Parathyroid adenoma (tissue), 2 donors: Measurements from ENCODE around the gene SHISAL2A.

Source experiments
- H2AFZ ChIP-seq: fragments of 300-600 bp; sonication (generic); one replicate; pipeline ENCODE4 v1.7.0; 2017; ENCODE audit warnings: antibody characterized with exemption, mild to moderate bottlenecking
- H3K27ac ChIP-seq: fragments of 300-600 bp; sonication (generic); one replicate; pipeline ENCODE4 v1.7.0; 2017
- H3K27me3 ChIP-seq: fragments of 300-600 bp; sonication (generic); one replicate; pipeline ENCODE4 v1.7.0; 2017; ENCODE audit warnings: low read length; ENCODE audit not compliant: control insufficient read depth, insufficient read depth
- H3K36me3 ChIP-seq: fragments of 300-600 bp; sonication (generic); one replicate; pipeline ENCODE4 v1.7.0; 2017; ENCODE audit warnings: low read length; ENCODE audit not compliant: control insufficient read depth, insufficient read depth
- H3K4me1 ChIP-seq: fragments of 300-600 bp; sonication (generic); one replicate; pipeline ENCODE4 v1.7.0; 2017; ENCODE audit warnings: control low read depth
- H3K4me2 ChIP-seq: fragments of 300-600 bp; sonication (generic); one replicate; pipeline ENCODE4 v1.7.0; 2017; ENCODE audit warnings: low read length
- H3K4me3 ChIP-seq: fragments of 300-600 bp; sonication (generic); one replicate; pipeline ENCODE4 v1.7.0; 2017; ENCODE audit warnings: low read depth, low read length
- H3K79me2 ChIP-seq: fragments of 300-600 bp; sonication (generic); one replicate; pipeline ENCODE4 v1.7.0; 2017; ENCODE audit warnings: control low read depth
- H3K9ac ChIP-seq: fragments of 300-600 bp; sonication (generic); one replicate; pipeline ENCODE4 v1.7.0; 2017; ENCODE audit warnings: mild to moderate bottlenecking
- H3K9me3 ChIP-seq: fragments of 300-600 bp; sonication (generic); one replicate; pipeline ENCODE4 v1.7.0; 2017; ENCODE audit warnings: low read length; ENCODE audit not compliant: control insufficient read depth
- TF ChIP-seq, protein P1 (sequence below): fragments of 300-600 bp; sonication (generic); IDR thresholded peaks from one replicate; pipeline ENCODE4 v1.7.0; 2017; ENCODE audit warnings: antibody characterized with exemption, mild to moderate bottlenecking
- donor health status: primary hyperparathyroidism.

The SHISAL2A gene

DNA sequence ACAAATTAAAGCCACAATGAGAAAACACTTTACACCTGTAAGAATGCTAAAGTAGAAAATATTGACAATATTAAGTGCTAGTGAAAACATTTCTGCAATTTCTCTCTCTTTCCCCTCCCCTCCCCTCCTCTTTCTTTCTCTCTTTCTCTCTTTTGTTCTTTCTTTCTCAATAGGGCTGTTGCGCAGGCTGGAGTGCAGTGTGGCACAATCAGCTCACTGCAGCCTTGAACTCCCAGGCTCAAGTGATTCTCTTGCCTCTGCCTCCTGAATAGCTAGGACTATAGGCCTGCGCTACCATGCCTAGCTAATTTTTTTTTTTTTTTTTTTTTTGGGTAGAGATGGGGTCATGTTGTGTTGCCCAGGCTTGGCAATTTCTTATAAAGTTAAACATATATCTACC, 5.9 kb upstream of the SHISAL2A start:
- H2AFZ ChIP-seq: no peak overlapping the region
- H3K9ac ChIP-seq: no peak overlapping the region
- no peak overlapping the region for H3K4me2 ChIP-seq
- H3K36me3 ChIP-seq: no peaks in the 10 kb centered on the region
- no peaks in the 10 kb centered on the region for H3K27me3 ChIP-seq
- no peaks in the 10 kb centered on the region for H3K4me1 ChIP-seq
- H3K27ac ChIP-seq: no peak overlapping the region
- TF ChIP-seq, protein P1, sequence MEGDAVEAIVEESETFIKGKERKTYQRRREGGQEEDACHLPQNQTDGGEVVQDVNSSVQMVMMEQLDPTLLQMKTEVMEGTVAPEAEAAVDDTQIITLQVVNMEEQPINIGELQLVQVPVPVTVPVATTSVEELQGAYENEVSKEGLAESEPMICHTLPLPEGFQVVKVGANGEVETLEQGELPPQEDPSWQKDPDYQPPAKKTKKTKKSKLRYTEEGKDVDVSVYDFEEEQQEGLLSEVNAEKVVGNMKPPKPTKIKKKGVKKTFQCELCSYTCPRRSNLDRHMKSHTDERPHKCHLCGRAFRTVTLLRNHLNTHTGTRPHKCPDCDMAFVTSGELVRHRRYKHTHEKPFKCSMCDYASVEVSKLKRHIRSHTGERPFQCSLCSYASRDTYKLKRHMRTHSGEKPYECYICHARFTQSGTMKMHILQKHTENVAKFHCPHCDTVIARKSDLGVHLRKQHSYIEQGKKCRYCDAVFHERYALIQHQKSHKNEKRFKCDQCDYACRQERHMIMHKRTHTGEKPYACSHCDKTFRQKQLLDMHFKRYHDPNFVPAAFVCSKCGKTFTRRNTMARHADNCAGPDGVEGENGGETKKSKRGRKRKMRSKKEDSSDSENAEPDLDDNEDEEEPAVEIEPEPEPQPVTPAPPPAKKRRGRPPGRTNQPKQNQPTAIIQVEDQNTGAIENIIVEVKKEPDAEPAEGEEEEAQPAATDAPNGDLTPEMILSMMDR: no peak
- H3K4me3 ChIP-seq: no peak overlapping the region
- no peaks in the 10 kb centered on the region for H3K9me3 ChIP-seq
- no peaks in the 10 kb centered on the region for H3K79me2 ChIP-seq

DNA sequence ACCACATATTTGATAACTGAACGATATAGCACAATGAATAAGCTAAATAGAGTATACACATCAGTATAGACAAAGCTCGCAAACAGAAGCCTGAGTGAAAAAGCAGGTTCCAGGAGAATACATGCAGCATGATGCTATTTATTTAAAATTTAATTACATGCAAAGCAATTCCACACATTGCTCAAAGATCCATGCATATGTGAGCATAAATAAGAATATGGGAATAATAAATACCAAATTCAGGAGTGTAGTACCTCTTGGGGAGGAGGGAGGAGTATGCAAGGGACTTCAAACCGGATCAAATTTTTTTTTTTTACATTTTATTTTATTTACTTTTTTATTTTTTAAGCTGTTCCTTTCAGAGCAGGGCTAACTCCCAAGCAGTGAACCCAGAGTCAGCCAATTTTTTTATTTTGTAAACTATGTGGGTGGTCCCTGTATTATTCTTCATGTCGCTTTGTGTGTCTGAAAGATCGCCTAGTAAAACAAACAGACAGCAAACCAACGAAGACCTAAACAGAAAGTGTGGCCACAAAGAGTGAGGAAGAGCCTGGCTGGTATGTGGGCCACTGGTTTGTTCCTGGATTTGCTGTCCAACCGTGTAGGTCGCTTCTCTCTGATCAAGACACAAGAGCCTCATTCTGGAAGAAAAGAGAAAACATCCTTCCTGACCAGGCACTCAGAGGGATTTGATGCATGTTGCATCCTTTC, 4.2 kb upstream of the SHISAL2A start:
- no peak overlapping the region for H3K27ac ChIP-seq
- H3K9ac ChIP-seq: no peak overlapping the region
- no peak overlapping the region for H3K4me3 ChIP-seq
- H3K9me3 ChIP-seq: no peaks in the 10 kb centered on the region
- TF ChIP-seq, protein P1: no peak
- H3K27me3 ChIP-seq: peaks cover 5% of the 10 kb centered on the region
- H3K36me3 ChIP-seq: no peaks in the 10 kb centered on the region
- no peaks in the 10 kb centered on the region for H3K79me2 ChIP-seq
- H3K4me1 ChIP-seq: no peaks in the 10 kb centered on the region
- no peak overlapping the region for H3K4me2 ChIP-seq
- H2AFZ ChIP-seq: no peak overlapping the region

DNA sequence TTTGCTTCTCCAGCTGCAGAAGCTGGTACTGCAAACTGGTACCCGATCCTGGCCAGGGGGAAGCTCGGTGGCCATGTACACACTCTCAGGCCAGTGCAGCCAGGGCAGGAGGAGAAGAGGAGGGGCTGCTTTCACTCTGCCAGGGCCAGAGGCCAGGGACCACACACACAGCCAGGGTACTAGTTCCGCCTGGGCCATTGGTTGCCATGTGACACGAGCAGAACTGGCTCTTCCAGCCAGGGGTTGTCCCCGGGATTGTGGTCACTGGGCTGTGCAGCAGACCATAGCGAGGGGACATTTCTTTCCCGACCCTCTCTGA, 3.7 kb upstream of the SHISAL2A start:
- H3K27me3 ChIP-seq: peaks cover 5% of the 10 kb centered on the region
- H3K9ac ChIP-seq: no peak overlapping the region
- no peaks in the 10 kb centered on the region for H3K79me2 ChIP-seq
- no peak overlapping the region for H2AFZ ChIP-seq
- no peaks in the 10 kb centered on the region for H3K9me3 ChIP-seq
- no peak overlapping the region for H3K4me2 ChIP-seq
- H3K27ac ChIP-seq: no peak overlapping the region
- TF ChIP-seq, protein P1: no peak
- no peak overlapping the region for H3K4me3 ChIP-seq
- H3K36me3 ChIP-seq: no peaks in the 10 kb centered on the region
- H3K4me1 ChIP-seq: no peaks in the 10 kb centered on the region

DNA sequence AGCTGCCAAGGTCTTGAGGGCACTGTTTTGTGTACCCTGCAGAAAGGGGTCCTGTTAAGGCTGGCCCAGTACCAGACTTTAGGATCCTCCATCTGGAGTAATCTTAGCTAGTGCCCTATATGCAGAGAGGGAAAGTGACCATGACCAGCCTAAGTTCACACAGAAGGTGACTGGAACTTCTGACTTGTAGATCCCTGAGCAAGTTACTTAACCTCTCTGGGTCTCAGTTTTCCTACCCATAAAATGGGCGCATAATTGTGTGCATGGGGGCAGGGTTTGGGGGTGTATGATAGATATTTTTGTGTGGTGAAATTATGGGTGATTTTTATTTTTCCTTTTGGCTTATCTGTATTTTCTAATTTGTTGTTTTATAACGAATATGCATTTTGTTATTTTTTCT, 3.3 kb upstream of the SHISAL2A start:
- TF ChIP-seq, protein P1: no peak
- no peak overlapping the region for H3K27ac ChIP-seq
- H3K4me3 ChIP-seq: no peak overlapping the region
- no peak overlapping the region for H3K9ac ChIP-seq
- no peaks in the 10 kb centered on the region for H3K9me3 ChIP-seq
- no peak overlapping the region for H3K4me2 ChIP-seq
- H3K4me1 ChIP-seq: no peaks in the 10 kb centered on the region
- no peaks in the 10 kb centered on the region for H3K79me2 ChIP-seq
- H2AFZ ChIP-seq: no peak overlapping the region
- H3K27me3 ChIP-seq: peaks cover 5% of the 10 kb centered on the region
- H3K36me3 ChIP-seq: no peaks in the 10 kb centered on the region

DNA sequence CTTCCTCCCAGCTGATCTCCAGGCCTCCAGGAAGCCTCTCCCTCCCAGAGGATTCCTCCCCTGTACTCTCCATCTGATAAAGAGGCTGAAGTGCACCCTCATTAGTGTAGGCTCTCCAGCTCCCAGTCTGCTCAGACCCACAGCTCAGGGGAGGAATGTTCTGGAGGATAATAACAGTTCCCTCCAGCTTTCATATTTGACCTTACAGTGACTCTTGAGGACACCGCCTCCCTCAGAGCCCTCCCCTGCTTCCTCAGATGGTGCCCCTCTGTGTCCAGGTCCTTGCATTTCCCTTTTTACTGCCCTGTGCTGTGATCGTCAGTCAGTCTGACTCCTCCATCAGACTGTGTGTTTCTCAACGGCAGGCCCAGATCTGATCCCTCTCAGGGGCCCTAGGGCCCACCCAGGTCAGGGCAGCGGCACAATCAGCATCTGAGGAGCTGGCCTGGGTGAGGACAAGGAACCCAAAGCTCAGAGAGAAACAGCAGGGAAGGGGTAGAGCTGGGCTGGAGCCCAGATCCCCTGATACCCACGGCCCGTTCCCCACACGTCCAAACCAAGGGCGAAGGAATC, 1.1 kb upstream of the SHISAL2A start:
- no peaks in the 10 kb centered on the region for H3K4me1 ChIP-seq
- H3K9me3 ChIP-seq: no peaks in the 10 kb centered on the region
- no peak overlapping the region for H3K4me2 ChIP-seq
- no peaks in the 10 kb centered on the region for H3K36me3 ChIP-seq
- H3K79me2 ChIP-seq: no peaks in the 10 kb centered on the region
- H2AFZ ChIP-seq: no peak overlapping the region
- H3K27me3 ChIP-seq: peaks cover 5% of the 10 kb centered on the region
- H3K27ac ChIP-seq: no peak overlapping the region
- no peak overlapping the region for H3K9ac ChIP-seq
- no peak overlapping the region for H3K4me3 ChIP-seq
- TF ChIP-seq, protein P1: no peak
